DOHH2 (cell line): Measurements from ENCODE around the gene CDKN1A.

Source experiments
- H3F3A ChIP-seq: fragments of 200-600 bp; sonication (generic), shearing (Covaris generic); 2 replicates; pipeline ENCODE4 v1.6.0; 2016; ENCODE audit warnings: antibody characterized with exemption, mild to moderate bottlenecking; ENCODE audit not compliant: control insufficient read depth, insufficient read depth
- H3K27ac ChIP-seq: fragments of 200-600 bp; sonication (generic); 2 replicates; pipeline ENCODE4 v1.5.1; 2014; ENCODE audit warnings: low read depth, mild to moderate bottlenecking, low read length, moderate library complexity
- H3K27me3 ChIP-seq: fragments of 200-600 bp; sonication (generic); 2 replicates; pipeline ENCODE4 v1.6.1; 2014; ENCODE audit warnings: mild to moderate bottlenecking, low read length, mixed read lengths; ENCODE audit not compliant: control insufficient read depth
- H3K36me3 ChIP-seq: fragments of 200-600 bp; sonication (generic); 2 replicates; pipeline ENCODE4 v1.6.1; 2014; ENCODE audit warnings: mild to moderate bottlenecking, low read length, moderate library complexity, mixed read lengths; ENCODE audit not compliant: control insufficient read depth
- H3K4me1 ChIP-seq: fragments of 200-600 bp; sonication (generic); 2 replicates; pipeline ENCODE4 v1.6.1; 2014; ENCODE audit warnings: mild to moderate bottlenecking, low read length, mixed read lengths; ENCODE audit not compliant: control insufficient read depth
- H3K4me2 ChIP-seq: fragments of 200-600 bp; sonication (generic); 2 replicates; pipeline ENCODE4 v1.6.0; 2014; ENCODE audit warnings: mild to moderate bottlenecking, low read length, moderate library complexity
- H3K4me3 ChIP-seq: fragments of 200-600 bp; sonication (generic); 2 replicates; pipeline ENCODE4 v1.5.1; 2014; ENCODE audit warnings: mild to moderate bottlenecking, low read length, mixed read lengths
- H3K79me2 ChIP-seq: fragments of 200-600 bp; sonication (generic); 2 replicates; pipeline ENCODE4 v1.6.1; 2014; ENCODE audit warnings: mild to moderate bottlenecking, low read length, mixed read lengths; ENCODE audit not compliant: control insufficient read depth
- H3K9me2 ChIP-seq: fragments of 200-600 bp; sonication (generic); replicated peaks from 2 replicates; pipeline ENCODE4 v1.6.1; 2014; ENCODE audit warnings: mild to moderate bottlenecking, low read length, mixed read lengths; ENCODE audit not compliant: control insufficient read depth
- H3K9me3 ChIP-seq: fragments of 200-600 bp; sonication (generic); 2 replicates; pipeline ENCODE4 v1.6.1; 2014; ENCODE audit warnings: antibody characterized with exemption, low read length, mixed read lengths; ENCODE audit not compliant: control insufficient read depth, insufficient read depth
- H4K20me1 ChIP-seq: fragments of 200-600 bp; sonication (generic); 2 replicates; pipeline ENCODE4 v1.6.0; 2014; ENCODE audit warnings: low read depth, mild to moderate bottlenecking, antibody characterized with exemption, low read length, moderate library complexity; ENCODE audit not compliant: control insufficient read depth, insufficient read depth
- CTCF ChIP-seq: fragments of 200-600 bp; sonication (generic); IDR thresholded peaks from one replicate; pipeline ENCODE4 v1.5.1; 2014; ENCODE audit warnings: antibody characterized with exemption, mild to moderate bottlenecking, low read depth, low read length; ENCODE audit not compliant: poor library complexity, severe bottlenecking
- EZH2phosphoT487 ChIP-seq: fragments of 200-600 bp; sonication (generic); IDR thresholded peaks from 2 replicates; pipeline ENCODE4 v1.6.1; 2017; ENCODE audit warnings: borderline replicate concordance, mild to moderate bottlenecking, antibody characterized with exemption, low read length, moderate library complexity, mixed read lengths

The CDKN1A gene

GRCh38 chr6:36730424-36731380 is 52.2 kb downstream of the CDKN1A start:
- no peak for TF ChIP-seq EZH2phosphoT487
- no peak for TF ChIP-seq CTCF
- H3K4me1 ChIP-seq, result peaks cover 2% of the 10 kb centered on the region; the same call in 1 of the 2 replicates
- no peak overlapping the region for H3K27ac ChIP-seq
- H3K36me3 ChIP-seq, result no peaks in the 10 kb centered on the region
- no peaks in the 10 kb centered on the region for H4K20me1 ChIP-seq
- H3K9me2 ChIP-seq, result no peaks in the 10 kb centered on the region
- no peak overlapping the region for H3K4me3 ChIP-seq
- no peak overlapping the region for H3K4me2 ChIP-seq
- H3K79me2 ChIP-seq, result no peaks in the 10 kb centered on the region
- no peaks in the 10 kb centered on the region for H3F3A ChIP-seq
- H3K9me3 ChIP-seq, result no peaks in the 10 kb centered on the region
- peaks cover 25% of the 10 kb centered on the region for H3K27me3 ChIP-seq

GRCh38 chr6:36731622-36732310 is 53.3 kb downstream of the CDKN1A start:
- no peak overlapping the region for H3K4me2 ChIP-seq
- H3K27ac ChIP-seq, result no peak overlapping the region
- no peaks in the 10 kb centered on the region for H3K9me2 ChIP-seq
- H3K9me3 ChIP-seq, result no peaks in the 10 kb centered on the region
- H3K36me3 ChIP-seq, result no peaks in the 10 kb centered on the region
- H3K4me1 ChIP-seq, result no peaks in the 10 kb centered on the region
- no peaks in the 10 kb centered on the region for H3K79me2 ChIP-seq
- no peaks in the 10 kb centered on the region for H3F3A ChIP-seq
- peaks cover 27% of the 10 kb centered on the region for H3K27me3 ChIP-seq
- no peak overlapping the region for H3K4me3 ChIP-seq
- H4K20me1 ChIP-seq, result no peaks in the 10 kb centered on the region
- TF ChIP-seq EZH2phosphoT487, result no peak
- no peak for TF ChIP-seq CTCF

DNA sequence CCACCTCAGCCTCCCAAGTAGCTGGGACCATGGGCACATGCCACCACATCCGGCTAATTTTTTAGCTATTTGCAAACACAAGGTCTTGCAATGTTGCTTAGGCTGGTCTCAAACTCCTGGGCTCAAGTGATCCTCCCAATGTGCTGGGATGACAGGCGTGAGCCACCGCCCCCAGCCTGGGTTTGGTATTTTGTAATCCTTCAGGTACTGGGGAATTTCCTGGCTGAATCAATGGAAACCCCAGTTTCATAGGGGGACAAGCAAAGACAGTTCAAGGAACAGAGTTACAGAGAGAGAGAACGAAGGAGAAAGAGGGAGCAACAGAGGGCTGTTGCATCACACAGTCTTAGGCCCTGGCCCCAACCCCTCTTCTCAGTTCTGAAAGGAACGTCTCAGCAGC is 54.8 kb downstream of the CDKN1A start:
- Histone ChIP-seq H3F3A (no peaks in the 10 kb centered on the region), H3K36me3 (no peaks in the 10 kb centered on the region), H3K4me3 (no peak overlapping the region), H3K79me2 (no peaks in the 10 kb centered on the region), H3K9me2 (no peaks in the 10 kb centered on the region), H3K9me3 (no peaks in the 10 kb centered on the region), H3K27ac (no peak overlapping the region), H4K20me1 (no peaks in the 10 kb centered on the region), H3K4me2 (no peak overlapping the region), H3K4me1 (no peaks in the 10 kb centered on the region), H3K27me3 (peaks cover 26% of the 10 kb centered on the region)
- TF ChIP-seq EZH2phosphoT487 (no peak), CTCF (no peak)
